ENCODE measurements around the gene ZCCHC4.

Gene ZCCHC4

GRCh38 chr4:25379591-25379990 is 67.0 kb downstream of the ZCCHC4 start:
- no peak for FAIRE-seq

GRCh38 chr4:25383647-25384046 is 71.1 kb downstream of the ZCCHC4 start:
- FAIRE-seq, result no peak

- FAIRE-seq, result no peak
Measured at GRCh38 chr4:25386926-25387325, 74.4 kb downstream of the ZCCHC4 start.

- FAIRE-seq, result no peak
Measured at GRCh38 chr4:25397305-25397704, 84.7 kb downstream of the ZCCHC4 start.

- no peak for FAIRE-seq
Measured at GRCh38 chr4:25399510-25399909, 86.9 kb downstream of the ZCCHC4 start.

- no peak for FAIRE-seq
Measured at GRCh38 chr4:25401066-25401465, 88.5 kb downstream of the ZCCHC4 start.

GRCh38 chr4:25402521-25402920 is 89.9 kb downstream of the ZCCHC4 start:
- no peak for FAIRE-seq

- no peak for FAIRE-seq
Measured at GRCh38 chr4:25403699-25404098, 91.1 kb downstream of the ZCCHC4 start.

- no peak for FAIRE-seq
Measured at GRCh38 chr4:25405453-25405852, 92.9 kb downstream of the ZCCHC4 start.

- FAIRE-seq, result no peak
Measured at GRCh38 chr4:25406081-25406692, 93.6 kb downstream of the ZCCHC4 start.

- FAIRE-seq, result no peak
Measured at GRCh38 chr4:25410820-25411529, 98.4 kb downstream of the ZCCHC4 start.

- no peak for FAIRE-seq
Measured at GRCh38 chr4:25413261-25413660, 100.7 kb downstream of the ZCCHC4 start.

GRCh38 chr4:25417014-25417413 is 104.4 kb downstream of the ZCCHC4 start:
- no peak for FAIRE-seq

Data from A204.1 (cell line).